SW 1271 (cell line): ENCODE measurements around the gene CXCR2.

ENCODE experiments used
- DNase-seq, 2 experiments: peaks; one replicate each; lab custom pipeline; 2025; lab: John Stamatoyannopoulos, UW

The CXCR2 gene

DNA sequence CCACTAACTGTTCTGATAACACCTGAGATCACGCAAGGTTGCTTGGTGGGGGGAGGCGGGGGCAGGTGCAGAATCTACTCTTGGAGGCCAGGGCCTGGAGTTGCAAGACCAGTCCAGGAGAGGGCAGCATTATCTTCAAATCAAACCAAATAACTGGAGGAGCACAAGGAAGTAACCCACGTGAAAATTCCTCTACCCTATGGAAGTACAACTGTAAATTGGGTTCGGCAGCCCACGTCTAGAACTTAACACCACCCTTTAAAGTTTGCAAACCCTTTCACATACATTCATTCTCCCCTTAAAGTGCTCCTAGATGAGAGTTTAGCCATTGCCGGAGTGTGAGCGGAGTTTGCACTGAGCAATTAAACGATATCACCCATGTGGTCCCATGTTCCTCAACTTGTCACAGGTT is 60.5 kb downstream of the CXCR2 start:
- peak; percentile 4 to 74 for DNase-seq
